Upper lobe of left lung (tissue), 4 donors: ENCODE measurements around the gene ROCK2.

Source experiments
- POLR2A ChIP-seq, 4 donors: fragments of 450-650 bp; IDR thresholded peaks; one replicate each; pipeline ENCODE4 v1.5.1; 2016 to 2017; ENCODE audit warnings: antibody characterized with exemption in 4 of 4, mild to moderate bottlenecking in 2 of 4
- TF ChIP-seq, protein P1 (sequence below), 6 experiments: fragments of 450-650 bp in 4 of 6; fragments of 200-600 bp in 2 of 6; sonication (generic) in 2 of 6; IDR thresholded peaks; one replicate each; pipeline ENCODE4 v1.5.1; 2016 to 2019; ENCODE audit warnings: antibody characterized with exemption in 6 of 6

- TF ChIP-seq, protein P1, sequence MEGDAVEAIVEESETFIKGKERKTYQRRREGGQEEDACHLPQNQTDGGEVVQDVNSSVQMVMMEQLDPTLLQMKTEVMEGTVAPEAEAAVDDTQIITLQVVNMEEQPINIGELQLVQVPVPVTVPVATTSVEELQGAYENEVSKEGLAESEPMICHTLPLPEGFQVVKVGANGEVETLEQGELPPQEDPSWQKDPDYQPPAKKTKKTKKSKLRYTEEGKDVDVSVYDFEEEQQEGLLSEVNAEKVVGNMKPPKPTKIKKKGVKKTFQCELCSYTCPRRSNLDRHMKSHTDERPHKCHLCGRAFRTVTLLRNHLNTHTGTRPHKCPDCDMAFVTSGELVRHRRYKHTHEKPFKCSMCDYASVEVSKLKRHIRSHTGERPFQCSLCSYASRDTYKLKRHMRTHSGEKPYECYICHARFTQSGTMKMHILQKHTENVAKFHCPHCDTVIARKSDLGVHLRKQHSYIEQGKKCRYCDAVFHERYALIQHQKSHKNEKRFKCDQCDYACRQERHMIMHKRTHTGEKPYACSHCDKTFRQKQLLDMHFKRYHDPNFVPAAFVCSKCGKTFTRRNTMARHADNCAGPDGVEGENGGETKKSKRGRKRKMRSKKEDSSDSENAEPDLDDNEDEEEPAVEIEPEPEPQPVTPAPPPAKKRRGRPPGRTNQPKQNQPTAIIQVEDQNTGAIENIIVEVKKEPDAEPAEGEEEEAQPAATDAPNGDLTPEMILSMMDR (IDR thresholded peaks at IDR 0.05), result no peak
- no peak for TF ChIP-seq POLR2A (IDR thresholded peaks at IDR 0.05)
Measured at GRCh38 chr2:11241412-11242203, 102.8 kb downstream of the ROCK2 start.
